SKM-1 (cell line): ENCODE measurements around the gene DVL1.

Source experiments
- DNase-seq: peaks from one replicate; lab custom pipeline; 2025; ENCODE audit not compliant: unreplicated experiment; lab: John Stamatoyannopoulos, UW

The DVL1 gene

GRCh38 chr1:1312450-1313314, 36.5 kb downstream of the DVL1 start:
- DNase-seq: no peak

GRCh38 chr1:1311107-1312104, 37.8 kb downstream of the DVL1 start:
- DNase-seq: no peak

GRCh38 chr1:1310476-1311053, 38.7 kb downstream of the DVL1 start:
- no peak for DNase-seq

GRCh38 chr1:1310109-1310385, 39.2 kb downstream of the DVL1 start:
- no peak for DNase-seq

- DNase-seq: no peak
These were observed 39.7 kb downstream of the DVL1 start for GRCh38 chr1:1309251-1310108.

GRCh38 chr1:1308756-1309250, 40.4 kb downstream of the DVL1 start:
- no peak for DNase-seq

GRCh38 chr1:1307923-1308755, 41.1 kb downstream of the DVL1 start, which contains the start of the genes ACAP3 and PUSL1:
Gene ACAP3 (minus strand): TSS chr1:1307930. CDS start chr1:1307815, 115 bp downstream.
Gene PUSL1 (plus strand): TSS chr1:1308597. CDS start chr1:1308644, 47 bp downstream.
- DNase-seq: peak; percentile 95

GRCh38 chr1:1307261-1307922, 41.8 kb downstream of the DVL1 start:
- DNase-seq: no peak

GRCh38 chr1:1306661-1307260, 42.5 kb downstream of the DVL1 start:
- no peak for DNase-seq

GRCh38 chr1:1306070-1306660, 43.1 kb downstream of the DVL1 start:
- DNase-seq: no peak

GRCh38 chr1:1305300-1306069, 43.7 kb downstream of the DVL1 start:
- DNase-seq: no peak

GRCh38 chr1:1304331-1305299, 44.6 kb downstream of the DVL1 start:
- no peak for DNase-seq

GRCh38 chr1:1303736-1304135, 45.5 kb downstream of the DVL1 start:
- DNase-seq: no peak

- DNase-seq: no peak
These were observed 46.2 kb downstream of the DVL1 start for GRCh38 chr1:1302951-1303509.

- DNase-seq: no peak
These were observed 47.2 kb downstream of the DVL1 start for GRCh38 chr1:1302006-1302430.

- no peak for DNase-seq
These were observed 48.9 kb downstream of the DVL1 start for GRCh38 chr1:1300352-1300739.
